ENCODE results near the gene DSP.

The DSP gene

GRCh38 chr6:7566107-7566506 is 24.6 kb downstream of the DSP start:
- no peak for DNase-seq

- no peak for DNase-seq
Measured at GRCh38 chr6:7566617-7567173, 25.2 kb downstream of the DSP start.

- no peak for DNase-seq
Measured at GRCh38 chr6:7568021-7568420, 26.6 kb downstream of the DSP start.

GRCh38 chr6:7569082-7569481 is 27.6 kb downstream of the DSP start:
- DNase-seq = no peak

GRCh38 chr6:7572213-7572943 is 30.9 kb downstream of the DSP start:
- DNase-seq = no peak

- DNase-seq = no peak
Measured at GRCh38 chr6:7574500-7574899, 33.0 kb downstream of the DSP start.

- no peak for DNase-seq
Measured at GRCh38 chr6:7578516-7578915, 37.0 kb downstream of the DSP start.

GRCh38 chr6:7578931-7579330 is 37.5 kb downstream of the DSP start:
- no peak for DNase-seq

GRCh38 chr6:7579851-7580250 is 38.4 kb downstream of the DSP start:
- DNase-seq = no peak

- DNase-seq = no peak
Measured at GRCh38 chr6:7580537-7580926, 39.1 kb downstream of the DSP start.

GRCh38 chr6:7580927-7581618 is 39.6 kb downstream of the DSP start:
- DNase-seq = no peak

- no peak for DNase-seq
Measured at GRCh38 chr6:7585287-7585930, 43.9 kb downstream of the DSP start.

- DNase-seq = no peak
Measured at GRCh38 chr6:7587631-7588100, 46.2 kb downstream of the DSP start.

- no peak for DNase-seq
Measured at GRCh38 chr6:7588506-7588905, 47.0 kb downstream of the DSP start.

GRCh38 chr6:7589221-7589620 is 47.8 kb downstream of the DSP start:
- no peak for DNase-seq

GRCh38 chr6:7589949-7590917 is 48.8 kb downstream of the DSP start, which contains the start of gene SNRNP48:
Gene SNRNP48 (plus strand): TSS chr6:7590198. CDS start chr6:7590258, 60 bp downstream.
- peak; percentile 86 for DNase-seq

GRCh38 chr6:7590918-7591302 is 49.4 kb downstream of the DSP start:
- no peak for DNase-seq

GRCh38 chr6:7591770-7592169 is 50.3 kb downstream of the DSP start:
- DNase-seq = no peak

GRCh38 chr6:7593229-7593628 is 51.8 kb downstream of the DSP start:
- DNase-seq = no peak

- no peak for DNase-seq
Measured at GRCh38 chr6:7594579-7595125, 53.2 kb downstream of the DSP start.

GRCh38 chr6:7604003-7604402 is 62.5 kb downstream of the DSP start:
- no peak for DNase-seq

GRCh38 chr6:7604506-7604905 is 63.0 kb downstream of the DSP start:
- no peak for DNase-seq
